Measurements from ENCODE around the gene MAP3K6.
"Not testable (repeated sequence)": the region's sequence is repeated elsewhere in the genome, so short reads cannot be mapped to it uniquely, and the experiment has no call there.

The MAP3K6 gene, protein sequence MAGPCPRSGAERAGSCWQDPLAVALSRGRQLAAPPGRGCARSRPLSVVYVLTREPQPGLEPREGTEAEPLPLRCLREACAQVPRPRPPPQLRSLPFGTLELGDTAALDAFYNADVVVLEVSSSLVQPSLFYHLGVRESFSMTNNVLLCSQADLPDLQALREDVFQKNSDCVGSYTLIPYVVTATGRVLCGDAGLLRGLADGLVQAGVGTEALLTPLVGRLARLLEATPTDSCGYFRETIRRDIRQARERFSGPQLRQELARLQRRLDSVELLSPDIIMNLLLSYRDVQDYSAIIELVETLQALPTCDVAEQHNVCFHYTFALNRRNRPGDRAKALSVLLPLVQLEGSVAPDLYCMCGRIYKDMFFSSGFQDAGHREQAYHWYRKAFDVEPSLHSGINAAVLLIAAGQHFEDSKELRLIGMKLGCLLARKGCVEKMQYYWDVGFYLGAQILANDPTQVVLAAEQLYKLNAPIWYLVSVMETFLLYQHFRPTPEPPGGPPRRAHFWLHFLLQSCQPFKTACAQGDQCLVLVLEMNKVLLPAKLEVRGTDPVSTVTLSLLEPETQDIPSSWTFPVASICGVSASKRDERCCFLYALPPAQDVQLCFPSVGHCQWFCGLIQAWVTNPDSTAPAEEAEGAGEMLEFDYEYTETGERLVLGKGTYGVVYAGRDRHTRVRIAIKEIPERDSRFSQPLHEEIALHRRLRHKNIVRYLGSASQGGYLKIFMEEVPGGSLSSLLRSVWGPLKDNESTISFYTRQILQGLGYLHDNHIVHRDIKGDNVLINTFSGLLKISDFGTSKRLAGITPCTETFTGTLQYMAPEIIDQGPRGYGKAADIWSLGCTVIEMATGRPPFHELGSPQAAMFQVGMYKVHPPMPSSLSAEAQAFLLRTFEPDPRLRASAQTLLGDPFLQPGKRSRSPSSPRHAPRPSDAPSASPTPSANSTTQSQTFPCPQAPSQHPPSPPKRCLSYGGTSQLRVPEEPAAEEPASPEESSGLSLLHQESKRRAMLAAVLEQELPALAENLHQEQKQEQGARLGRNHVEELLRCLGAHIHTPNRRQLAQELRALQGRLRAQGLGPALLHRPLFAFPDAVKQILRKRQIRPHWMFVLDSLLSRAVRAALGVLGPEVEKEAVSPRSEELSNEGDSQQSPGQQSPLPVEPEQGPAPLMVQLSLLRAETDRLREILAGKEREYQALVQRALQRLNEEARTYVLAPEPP (N-terminal part only)

GRCh38 chr1:27366411-27367159 is at the start of gene MAP3K6:
TSS of gene MAP3K6 (minus strand) at chr1:27366961. CDS start at chr1:27366597, 364 bp downstream.
- no peak for FAIRE-seq

GRCh38 chr1:27414091-27414490 is 47.3 kb upstream of the MAP3K6 start:
- FAIRE-seq = no peak

DNA sequence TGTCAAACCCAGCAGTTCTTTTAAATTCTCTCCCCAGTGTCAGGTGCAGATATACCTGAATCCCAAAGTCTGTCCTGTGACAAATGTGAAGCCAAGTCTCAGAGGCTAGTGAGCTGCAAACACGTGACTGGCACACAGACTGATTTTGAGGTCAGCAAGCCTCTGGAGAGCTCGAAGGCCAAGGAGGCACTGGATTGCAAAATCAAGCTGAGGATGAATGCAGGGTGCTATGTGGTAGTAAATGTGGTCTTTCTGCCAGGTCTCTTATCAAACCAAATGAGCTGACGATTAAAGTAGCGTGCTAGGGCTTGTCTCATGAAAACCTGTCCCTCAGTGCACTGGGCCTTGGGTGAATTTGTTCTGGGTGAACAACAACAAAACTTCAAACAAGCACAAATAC is 46.2 kb upstream of the MAP3K6 start:
- no peak for FAIRE-seq

- FAIRE-seq = no peak
Measured at GRCh38 chr1:27412502-27412901, 45.7 kb upstream of the MAP3K6 start.

DNA sequence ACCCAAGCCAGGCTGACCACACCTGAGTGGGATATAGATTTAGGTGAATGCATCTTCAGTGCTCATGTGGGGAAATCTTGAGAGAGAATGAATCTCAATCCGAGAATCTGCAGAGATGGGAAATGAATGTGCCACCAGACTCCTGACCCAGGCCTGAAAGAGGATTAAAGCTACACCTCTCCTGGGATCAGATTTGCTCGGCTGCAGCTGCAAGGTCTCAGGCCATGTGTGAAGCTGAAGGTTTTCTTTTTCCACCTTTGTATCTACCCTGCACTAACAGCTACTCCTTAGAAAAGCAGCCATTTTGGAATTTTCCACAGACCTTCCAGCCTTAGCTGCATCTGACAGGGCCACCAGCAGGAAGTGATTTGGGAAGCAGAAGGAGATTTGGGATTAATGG is 43.9 kb upstream of the MAP3K6 start:
- FAIRE-seq = no peak

DNA sequence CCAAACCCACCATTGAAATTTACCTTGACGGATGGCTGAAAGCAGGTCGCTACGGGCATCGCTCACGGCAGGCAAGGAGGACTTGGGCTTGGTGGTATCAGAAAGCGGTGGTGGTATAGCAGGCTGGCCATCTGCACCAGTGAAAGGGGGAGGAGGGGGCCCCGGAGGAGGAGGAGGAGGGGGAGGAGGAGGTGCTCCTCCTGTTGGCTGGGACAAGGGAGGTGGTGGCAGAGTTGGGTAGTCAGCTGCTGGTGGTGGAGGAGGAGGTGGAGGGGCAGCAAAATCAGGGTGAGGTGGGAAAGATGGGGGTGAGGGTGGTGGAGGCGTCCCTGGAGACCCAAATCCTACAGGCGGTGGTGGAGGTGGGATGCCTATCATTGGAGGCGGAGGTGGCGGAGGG is 42.9 kb upstream of the MAP3K6 start:
- FAIRE-seq = no peak

DNA sequence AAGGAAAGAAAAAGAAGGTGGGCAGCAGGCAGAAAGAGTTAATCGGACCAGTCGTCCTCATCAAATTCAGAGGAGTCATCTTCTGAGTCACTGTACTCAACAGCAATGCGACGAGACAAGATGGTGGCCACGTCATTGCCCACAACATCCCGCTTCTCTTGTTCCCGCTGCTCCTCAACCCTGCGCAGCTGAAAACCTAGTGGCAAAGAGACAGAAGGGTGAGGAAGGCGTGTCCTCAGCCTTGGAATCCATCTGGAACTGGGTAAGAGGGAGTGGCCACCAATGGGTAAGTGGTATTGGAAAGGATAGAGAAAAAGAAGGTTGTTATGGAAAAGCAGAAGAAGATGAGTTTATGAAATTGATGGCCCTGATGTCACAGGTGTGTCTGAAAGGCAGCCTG is 41.4 kb upstream of the MAP3K6 start:
- no peak for FAIRE-seq

DNA sequence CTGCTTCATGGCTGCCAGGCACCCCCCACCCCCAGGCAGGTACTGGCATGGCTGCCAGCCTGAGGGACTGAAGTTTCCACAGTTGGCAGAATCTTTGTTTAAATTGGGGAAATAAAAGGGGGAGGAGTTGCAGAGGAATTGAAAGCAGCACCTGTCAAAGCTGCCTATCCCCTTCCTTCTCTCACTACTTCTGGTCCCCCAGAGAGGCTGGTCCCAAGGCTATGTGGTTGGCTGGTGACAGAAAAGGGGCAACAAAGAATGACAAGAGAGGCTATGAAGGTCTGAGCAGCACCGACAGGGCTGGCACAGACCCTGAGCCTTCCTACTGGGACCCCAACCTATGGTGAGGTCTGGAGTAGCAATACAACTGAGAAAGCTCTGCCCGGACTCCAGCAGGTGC is 40.0 kb upstream of the MAP3K6 start:
- FAIRE-seq = not testable (repeated sequence)

GRCh38 chr1:27406362-27406680 is 39.6 kb upstream of the MAP3K6 start:
- FAIRE-seq = no peak

DNA sequence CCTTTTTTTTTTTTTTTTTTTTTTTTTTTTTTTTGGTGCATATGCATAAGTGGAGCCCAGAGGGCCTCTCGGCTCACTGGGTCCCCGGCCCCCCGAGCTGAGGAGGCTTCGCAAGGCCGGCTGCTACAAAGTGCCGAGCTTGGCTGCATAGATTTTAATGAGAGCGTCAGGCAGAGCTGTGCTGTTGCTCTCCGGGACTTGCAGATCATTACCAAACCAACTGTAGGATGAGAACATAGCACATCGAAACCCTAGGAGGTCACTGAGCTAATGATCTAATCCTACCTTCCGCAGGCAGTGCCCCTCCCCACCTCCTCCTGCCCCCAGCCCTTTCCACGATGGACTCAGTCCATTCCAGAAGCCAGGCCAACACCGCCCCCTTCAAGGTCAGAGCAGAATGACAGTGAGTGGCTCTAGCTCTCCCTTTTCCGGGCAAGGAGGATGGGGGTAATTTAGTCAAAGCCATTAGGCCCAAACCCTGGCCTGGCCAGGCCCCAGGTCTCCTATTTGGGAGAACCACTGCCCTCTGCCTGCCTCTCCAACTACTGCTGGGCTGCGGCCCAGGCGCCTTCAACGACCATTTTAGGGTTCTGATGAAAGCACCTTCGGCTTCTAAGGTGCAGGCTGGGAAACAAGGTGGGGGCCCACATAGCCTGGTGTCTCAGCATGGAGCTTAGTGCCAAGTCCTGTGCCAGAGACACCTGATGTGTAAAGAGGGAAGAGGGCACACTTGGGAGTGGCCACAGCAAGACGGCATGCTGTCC is 39.0 kb upstream of the MAP3K6 start:
- FAIRE-seq = not testable (repeated sequence)

DNA sequence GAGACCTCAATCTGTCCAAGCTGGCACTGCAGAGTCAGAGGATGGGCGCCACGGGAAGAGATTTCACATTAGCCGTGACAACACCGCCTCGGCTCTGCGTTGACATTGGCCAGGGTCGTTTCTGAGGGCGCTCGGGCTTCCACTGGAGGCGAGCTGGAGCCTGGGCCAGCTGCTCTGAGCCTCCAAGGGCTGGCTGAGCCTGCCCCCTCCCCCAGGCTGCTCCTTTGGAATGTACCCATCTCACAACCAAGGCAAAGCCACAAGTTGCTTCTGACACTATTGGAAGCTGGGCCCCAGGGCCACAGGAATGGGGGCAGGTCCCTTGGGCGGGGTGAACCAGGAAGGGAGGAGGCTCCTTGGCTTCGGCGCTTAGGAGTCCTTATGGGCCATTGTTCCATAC is 38.3 kb upstream of the MAP3K6 start:
- no peak for FAIRE-seq

DNA sequence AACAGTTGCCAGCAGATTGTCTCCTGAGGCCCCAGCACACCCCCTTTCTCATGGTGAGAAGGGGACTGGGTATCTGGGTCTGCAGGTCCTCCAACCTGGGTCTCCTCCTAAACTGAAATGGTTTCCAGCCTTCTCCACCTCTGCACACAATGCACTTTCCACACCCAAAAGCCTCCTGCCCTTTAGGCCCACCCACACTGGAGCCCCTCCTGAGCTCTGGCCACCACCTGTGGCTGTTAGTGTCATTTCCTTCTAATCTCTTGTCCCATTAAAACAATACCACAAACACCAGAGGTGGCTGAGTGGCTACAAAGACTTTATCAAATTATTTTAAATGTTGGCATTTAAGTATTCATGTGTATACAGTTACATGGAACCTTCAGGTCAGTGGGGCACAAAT is 37.2 kb upstream of the MAP3K6 start:
- no peak for FAIRE-seq

DNA sequence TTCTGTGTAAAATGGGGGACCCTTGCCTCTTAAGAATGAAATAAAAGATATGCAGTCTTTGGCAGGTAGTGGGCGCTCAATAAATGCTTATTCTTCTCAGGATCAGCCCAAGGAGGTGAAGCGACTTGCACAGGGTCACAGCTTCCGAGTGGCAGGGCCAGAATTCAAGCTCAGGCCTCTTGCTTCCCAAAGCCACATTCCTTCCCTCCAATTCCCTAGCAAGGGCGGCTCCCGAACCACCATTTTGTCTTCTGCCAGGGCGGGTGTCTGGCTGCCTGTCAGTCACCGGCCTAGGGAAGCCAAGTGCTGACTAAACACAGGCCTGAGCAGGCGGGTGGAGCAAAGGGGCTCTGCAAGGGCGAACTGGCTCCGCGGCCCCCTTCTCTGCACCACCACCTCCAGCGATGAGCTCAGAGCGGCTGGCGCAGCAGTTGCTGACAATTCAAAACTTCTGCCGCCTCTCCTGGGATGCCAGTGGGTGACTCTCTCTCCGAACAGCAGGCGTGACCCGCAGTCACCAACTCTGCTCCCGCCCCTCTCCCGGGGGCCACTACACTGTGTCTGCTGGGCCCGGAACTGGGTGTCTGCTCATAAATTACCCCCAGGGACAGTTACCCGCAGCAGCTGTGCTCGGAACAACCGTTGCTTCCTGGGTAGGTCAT is 36.4 kb upstream of the MAP3K6 start:
- FAIRE-seq = no peak

DNA sequence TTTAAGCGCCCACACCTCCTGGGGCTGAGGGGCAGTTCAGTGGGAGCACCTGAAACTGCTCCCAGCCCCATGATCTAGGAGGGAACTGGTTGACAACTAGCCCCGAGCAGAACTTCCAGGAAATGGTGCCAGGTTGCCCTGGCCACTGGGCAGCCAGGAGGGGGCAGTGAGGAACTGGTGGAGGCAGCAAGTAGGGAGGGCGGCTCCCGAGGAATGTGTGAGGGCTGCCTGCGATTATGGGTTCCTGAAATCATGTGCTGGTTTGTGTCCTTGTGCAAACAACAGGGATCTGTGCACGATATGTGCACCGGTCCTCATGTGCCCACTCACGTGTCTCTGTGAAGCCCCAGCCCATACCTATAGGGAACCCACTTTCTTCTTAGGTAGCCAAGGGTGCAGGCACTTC is 35.6 kb upstream of the MAP3K6 start:
- no peak for FAIRE-seq

DNA sequence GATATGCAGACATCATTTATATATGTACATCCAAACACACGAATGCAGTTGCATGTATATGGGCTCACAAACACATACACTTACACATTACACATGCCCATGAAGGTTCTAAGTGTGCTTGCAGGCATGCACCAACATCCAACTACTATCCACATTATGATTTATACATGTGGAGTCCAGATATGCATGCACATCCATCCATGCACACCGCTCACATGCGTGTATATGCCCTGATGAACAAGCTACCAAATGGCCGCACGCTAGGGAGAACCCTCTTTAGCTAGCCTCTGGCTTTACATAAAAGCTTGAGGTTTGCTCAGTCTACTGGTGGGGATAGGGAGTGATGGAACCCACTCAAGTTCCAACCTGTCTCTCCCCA is 34.2 kb upstream of the MAP3K6 start:
- FAIRE-seq = no peak

- no peak for FAIRE-seq
Measured at GRCh38 chr1:27400082-27400962, 33.6 kb upstream of the MAP3K6 start.

DNA sequence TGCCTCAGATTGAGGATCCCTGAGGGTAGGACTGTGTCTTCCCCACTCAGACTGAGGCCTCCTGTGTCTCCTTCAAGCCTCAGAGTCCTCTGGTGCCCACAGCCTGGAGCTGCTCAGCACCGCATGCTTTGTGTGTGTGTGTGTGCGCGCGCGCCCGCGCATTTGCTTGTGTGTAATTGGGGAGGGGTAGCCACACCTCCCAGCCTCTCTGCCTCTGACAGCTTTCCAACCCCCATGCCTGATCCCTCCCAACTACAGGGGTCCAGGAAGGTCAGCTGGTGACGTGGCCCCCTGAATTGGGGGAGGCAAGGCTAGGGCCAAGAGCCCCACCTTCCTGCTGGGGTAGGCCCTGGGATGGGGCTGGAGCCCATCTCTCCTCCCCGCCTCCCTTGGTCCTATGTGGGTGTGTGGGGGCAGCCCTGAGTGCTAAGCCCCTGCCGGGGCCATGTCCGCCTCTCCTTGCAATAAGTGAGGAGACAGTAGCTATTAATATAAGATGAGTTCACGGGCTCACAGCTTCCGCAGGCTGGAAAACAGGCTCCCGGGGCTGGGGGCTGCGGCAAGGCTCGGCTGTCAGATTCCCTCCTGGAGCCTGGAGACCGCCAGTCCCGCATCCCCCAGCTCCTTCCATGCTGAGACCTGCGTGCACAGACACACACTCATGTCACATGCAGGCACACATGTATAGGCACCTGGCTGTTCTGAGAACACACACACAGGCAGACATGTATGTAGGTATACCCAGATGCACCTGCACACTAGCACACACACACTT is 32.7 kb upstream of the MAP3K6 start:
- no peak for FAIRE-seq

- no peak for FAIRE-seq
Measured at GRCh38 chr1:27398405-27399149, 31.8 kb upstream of the MAP3K6 start.

GRCh38 chr1:27397749-27398148 is 31.0 kb upstream of the MAP3K6 start:
- FAIRE-seq = no peak
